A673 (cell line): Measurements from ENCODE around the gene NDC1.

Experiments used
- EZH2 ChIP-seq: fragments of 200-600 bp; sonication (generic); IDR thresholded peaks from 2 replicates; pipeline ENCODE4 v1.6.1; 2017; ENCODE audit warnings: borderline replicate concordance, low read depth, mild to moderate bottlenecking, mixed read lengths, antibody characterized with exemption, low read length; ENCODE audit not compliant: poor library complexity, severe bottlenecking
- TF ChIP-seq, protein P1 (sequence below): fragments of 300-800, 200-600 bp; sonication (generic); conservative IDR thresholded peaks from 2 replicates; pipeline ENCODE4 v1.5.1; 2017; ENCODE audit warnings: low read depth, mild to moderate bottlenecking, antibody characterized with exemption, low read length, moderate library complexity, mixed read lengths

DNA sequence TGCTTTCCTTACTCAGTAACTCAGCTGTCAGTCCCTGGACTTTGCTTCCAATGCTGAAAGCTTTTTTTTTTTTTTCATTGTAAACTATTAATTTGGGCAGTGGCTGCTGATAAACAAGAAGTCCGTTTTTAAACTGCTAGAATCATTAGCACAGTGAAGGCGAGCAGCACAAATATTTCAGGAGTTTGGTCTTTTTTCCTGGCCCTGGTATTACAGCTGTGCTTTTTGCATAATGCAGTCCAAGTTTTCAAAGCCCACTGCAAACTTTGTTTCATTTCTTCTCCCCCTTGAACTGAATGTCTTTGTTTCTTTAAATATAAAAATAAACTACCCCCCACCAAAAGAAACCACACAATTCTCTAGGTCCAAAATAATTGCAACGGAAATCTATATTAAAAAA, 105.7 kb downstream of the NDC1 start:
- TF ChIP-seq, protein P1, sequence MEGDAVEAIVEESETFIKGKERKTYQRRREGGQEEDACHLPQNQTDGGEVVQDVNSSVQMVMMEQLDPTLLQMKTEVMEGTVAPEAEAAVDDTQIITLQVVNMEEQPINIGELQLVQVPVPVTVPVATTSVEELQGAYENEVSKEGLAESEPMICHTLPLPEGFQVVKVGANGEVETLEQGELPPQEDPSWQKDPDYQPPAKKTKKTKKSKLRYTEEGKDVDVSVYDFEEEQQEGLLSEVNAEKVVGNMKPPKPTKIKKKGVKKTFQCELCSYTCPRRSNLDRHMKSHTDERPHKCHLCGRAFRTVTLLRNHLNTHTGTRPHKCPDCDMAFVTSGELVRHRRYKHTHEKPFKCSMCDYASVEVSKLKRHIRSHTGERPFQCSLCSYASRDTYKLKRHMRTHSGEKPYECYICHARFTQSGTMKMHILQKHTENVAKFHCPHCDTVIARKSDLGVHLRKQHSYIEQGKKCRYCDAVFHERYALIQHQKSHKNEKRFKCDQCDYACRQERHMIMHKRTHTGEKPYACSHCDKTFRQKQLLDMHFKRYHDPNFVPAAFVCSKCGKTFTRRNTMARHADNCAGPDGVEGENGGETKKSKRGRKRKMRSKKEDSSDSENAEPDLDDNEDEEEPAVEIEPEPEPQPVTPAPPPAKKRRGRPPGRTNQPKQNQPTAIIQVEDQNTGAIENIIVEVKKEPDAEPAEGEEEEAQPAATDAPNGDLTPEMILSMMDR, result no peak
- TF ChIP-seq EZH2, result no peak
